ENCODE results near the gene PDLIM4.

DNA sequence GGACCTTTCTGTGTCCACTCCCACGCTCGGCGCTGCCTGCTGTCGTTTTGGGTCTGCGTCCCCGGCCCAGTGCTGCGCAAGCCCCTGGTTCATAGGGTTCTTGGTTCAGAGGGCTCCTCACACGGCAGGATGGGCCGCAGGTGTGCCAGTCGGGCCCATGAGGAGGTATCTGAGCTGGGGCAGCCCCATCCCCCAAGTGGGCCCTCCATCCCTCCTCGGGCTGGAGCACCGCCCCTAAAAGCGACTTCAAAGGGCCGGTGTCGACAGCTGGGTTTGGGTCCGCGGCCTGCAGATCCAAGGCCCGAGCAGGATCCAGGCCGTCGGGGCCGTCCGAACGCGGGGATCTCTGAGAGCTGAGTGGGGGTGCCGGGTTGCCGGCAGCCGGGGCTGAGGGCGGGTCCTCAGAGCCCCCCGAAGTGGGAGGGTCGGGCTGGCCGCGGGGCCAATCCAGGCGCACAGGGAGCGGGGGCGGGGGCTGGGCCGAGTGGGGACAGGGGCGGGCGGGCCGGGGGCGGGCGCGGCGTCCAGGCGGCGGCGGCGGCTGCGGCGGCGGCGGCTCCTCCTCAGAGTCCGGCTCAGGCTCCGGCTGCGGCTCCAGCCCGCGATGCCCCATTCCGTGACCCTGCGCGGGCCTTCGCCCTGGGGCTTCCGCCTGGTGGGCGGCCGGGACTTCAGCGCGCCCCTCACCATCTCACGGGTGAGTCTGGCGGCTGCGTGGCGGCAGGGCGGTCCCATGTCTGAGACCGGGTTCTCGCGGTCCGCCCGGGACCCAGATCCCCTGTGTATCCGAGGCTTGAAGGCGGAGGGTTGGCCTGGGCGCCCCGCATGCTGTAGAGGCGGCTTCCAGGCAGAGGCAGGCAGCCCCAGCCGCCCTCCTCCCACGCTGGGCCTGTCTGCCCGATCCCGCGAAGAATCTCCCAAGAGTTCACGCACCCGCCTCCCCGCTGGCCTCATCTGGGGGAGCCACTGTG lies at the start of gene PDLIM4:
- TF ChIP-seq CTCF (conservative IDR thresholded peaks at IDR 0.05; ENCODE audit: low read length) = no peak
- no peak for TF ChIP-seq EZH2phosphoT487 (IDR thresholded peaks at IDR 0.05; ENCODE audit: borderline replicate concordance, low read depth, low read length)

Measured in OCI-LY7 (cell line).